Mesothelial cell of epicardium (in vitro differentiated cells): ENCODE data around the gene WDR64. TPM values are rescaled to one million over a fixed set of nuclear protein-coding genes. Genes with fewer than 3 reads are reported as not detected.

ENCODE experiments used
- DNase-seq, 2 experiments: peaks; one replicate each; pipeline ENCODE4 v3.0.0; 2021; ENCODE audit warnings: low spot score in 2 of 2; ENCODE audit not compliant: unreplicated experiment in 2 of 2
- H3K27ac Mint-ChIP-seq: 2 replicates; pipeline ENCODE4 v1.8.0; 2021; ENCODE audit warnings: mixed read lengths
- H3K27me3 Mint-ChIP-seq: 2 replicates; pipeline ENCODE4 v1.8.0; 2021; ENCODE audit warnings: low read depth, mixed read lengths
- H3K36me3 Mint-ChIP-seq: 2 replicates; pipeline ENCODE4 v1.8.0; 2021; ENCODE audit warnings: mixed read lengths
- H3K4me1 Mint-ChIP-seq: 2 replicates; pipeline ENCODE4 v1.8.0; 2021; ENCODE audit warnings: mixed read lengths
- H3K4me3 Mint-ChIP-seq: 2 replicates; pipeline ENCODE4 v1.8.0; 2021; ENCODE audit warnings: mild to moderate bottlenecking, moderate library complexity, mixed read lengths
- H3K9me3 Mint-ChIP-seq: 2 replicates; pipeline ENCODE4 v1.8.0; 2021; ENCODE audit warnings: mixed read lengths
- CTCF ChIP-seq: fragments of 200-600 bp; sonication (generic); IDR thresholded peaks from one replicate; pipeline ENCODE4 v1.5.0; 2021; ENCODE audit warnings: antibody characterized with exemption; ENCODE audit not compliant: unreplicated experiment
- total RNA-seq: library from RNA; stranded (reverse); gene quantifications from 3 replicates; pipeline ENCODE4 v1.2.1, GENCODE V29; 2021

The WDR64 gene
- total RNA-seq, 1 donor from 2014 or later, result not detected

GRCh38 chr1:241847796-241848685 is 196.0 kb downstream of the WDR64 start, which contains the start of gene EXO1:
EXO1 (plus strand) TSS chr1:241848204; CDS start chr1:241850426, 2,222 bp downstream.
- Mint-ChIP-seq H3K9me3 (no peaks in the 10 kb centered on the region), H3K36me3 (no peaks in the 10 kb centered on the region), H3K4me1 (peaks cover 25% of the 10 kb centered on the region), H3K27ac (peak within 1 kb of the TSS; percentile 98), H3K27me3 (peaks cover 5% of the 10 kb centered on the region), H3K4me3 (peak within 1 kb of the TSS; percentile 99)
- no peak for TF ChIP-seq CTCF
- peak; percentile 69 to 85 for DNase-seq

- Mint-ChIP-seq H3K36me3 (peaks cover 7% of the 10 kb centered on the region), H3K9me3 (no peaks in the 10 kb centered on the region), H3K27ac (peak overlapping the region; percentile 98), H3K27me3 (peaks cover 2% of the 10 kb centered on the region), H3K4me1 (peaks cover 25% of the 10 kb centered on the region), H3K4me3 (peak overlapping the region; percentile 99)
- no peak for DNase-seq
- no peak for TF ChIP-seq CTCF
These were observed 196.7 kb downstream of the WDR64 start for GRCh38 chr1:241848686-241849344.

GRCh38 chr1:241849345-241849695 is 197.2 kb downstream of the WDR64 start:
- no peak overlapping the region for H3K27ac Mint-ChIP-seq

More at GRCh38 chr1:241849345-241849695, 197.2 kb downstream of the WDR64 start:
- H3K36me3 Mint-ChIP-seq, result peaks cover 9% of the 10 kb centered on the region
- no peak for DNase-seq
- no peaks in the 10 kb centered on the region for H3K9me3 Mint-ChIP-seq
- peak overlapping the region; percentile 99 for H3K4me3 Mint-ChIP-seq
- H3K4me1 Mint-ChIP-seq, result peaks cover 25% of the 10 kb centered on the region
- H3K27me3 Mint-ChIP-seq, result no peaks in the 10 kb centered on the region
- no peak for TF ChIP-seq CTCF

Other genes starting within 250 kb of the WDR64 start
- gene FH, start 132.5 kb upstream of the WDR64 start, total RNA-seq, result 50.0 to 51.5 TPM (median 50.2 TPM) in 3 replicates
- not detected in 3 replicates for gene KMO, start 119.9 kb upstream of the WDR64 start, total RNA-seq
- 21.2 to 21.6 TPM (median 21.3 TPM) in 3 replicates for gene CHML, start 11.9 kb upstream of the WDR64 start, total RNA-seq
- gene OPN3, start 11.9 kb upstream of the WDR64 start, total RNA-seq, result 14.4 to 15.1 TPM (median 14.6 TPM) in 3 replicates
- gene EXO1, start 195.9 kb downstream of the WDR64 start, total RNA-seq, result 8.3 to 9.4 TPM (median 8.4 TPM) in 3 replicates